RWPE1 (cell line): ENCODE results near the gene GPC3.
A peak's percentile ranks its signal among the peaks of the same experiment; 100 is the strongest.

ENCODE experiments used
- CTCF ChIA-PET: fragments of 350-600 bp; sonication (Branson Sonifier 250); formaldehyde crosslinking; extraction: SDS; loops from one replicate; lab custom pipeline; 2021; lab: Yijun Ruan, JAX
- POLR2A ChIA-PET: fragments of 400-600 bp; formaldehyde crosslinking; extraction: SDS; loops from one replicate; lab custom pipeline; 2020; ENCODE audit warnings: antibody characterized with exemption; ENCODE audit not compliant: low non-redundant PET; lab: Yijun Ruan, JAX
- DNase-seq: peaks from one replicate; pipeline ENCODE4 v3.0.0; 2012; ENCODE audit warnings: low spot score
- H3K27ac ChIP-seq: fragments of 450-650 bp; 2 replicates; pipeline ENCODE4 v1.5.1; 2017
- CTCF ChIP-seq: fragments of 450-650 bp; conservative IDR thresholded peaks from 2 replicates; pipeline ENCODE4 v1.5.1; 2017; ENCODE audit warnings: low read depth, mild to moderate bottlenecking

GPC3 gene

DNA sequence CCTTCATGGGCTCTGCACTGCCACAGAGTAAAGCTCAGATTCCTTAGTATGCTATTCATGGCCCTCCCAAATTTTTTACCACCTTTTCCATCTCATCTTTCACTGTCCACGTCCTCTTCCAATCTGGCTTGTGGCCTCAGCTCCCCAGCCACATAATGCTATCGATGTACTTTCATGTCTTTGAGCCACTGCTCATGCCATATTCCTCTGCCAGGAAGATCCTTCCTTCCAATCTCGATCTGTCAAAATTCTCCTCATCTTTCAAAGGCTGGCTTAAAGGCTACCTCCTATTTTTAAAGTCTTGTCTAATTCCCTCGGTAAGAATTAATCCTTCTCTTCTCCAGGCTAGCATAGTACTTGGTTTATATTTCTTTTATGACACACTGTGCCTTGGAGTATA, 336.8 kb downstream of the GPC3 start:
- DNase-seq: no peak
- no peak overlapping the region for H3K27ac ChIP-seq
- no peak for TF ChIP-seq CTCF
- CTCF ChIA-PET: no interaction called here
- POLR2A ChIA-PET: no interaction called here

- no peak overlapping the region for H3K27ac ChIP-seq
- no peak for DNase-seq
- no peak for TF ChIP-seq CTCF
- ChIA-PET POLR2A (no interaction called here), CTCF (no interaction called here)
Measured at GRCh38 chrX:133646719-133647116, 338.7 kb downstream of the GPC3 start.

DNA sequence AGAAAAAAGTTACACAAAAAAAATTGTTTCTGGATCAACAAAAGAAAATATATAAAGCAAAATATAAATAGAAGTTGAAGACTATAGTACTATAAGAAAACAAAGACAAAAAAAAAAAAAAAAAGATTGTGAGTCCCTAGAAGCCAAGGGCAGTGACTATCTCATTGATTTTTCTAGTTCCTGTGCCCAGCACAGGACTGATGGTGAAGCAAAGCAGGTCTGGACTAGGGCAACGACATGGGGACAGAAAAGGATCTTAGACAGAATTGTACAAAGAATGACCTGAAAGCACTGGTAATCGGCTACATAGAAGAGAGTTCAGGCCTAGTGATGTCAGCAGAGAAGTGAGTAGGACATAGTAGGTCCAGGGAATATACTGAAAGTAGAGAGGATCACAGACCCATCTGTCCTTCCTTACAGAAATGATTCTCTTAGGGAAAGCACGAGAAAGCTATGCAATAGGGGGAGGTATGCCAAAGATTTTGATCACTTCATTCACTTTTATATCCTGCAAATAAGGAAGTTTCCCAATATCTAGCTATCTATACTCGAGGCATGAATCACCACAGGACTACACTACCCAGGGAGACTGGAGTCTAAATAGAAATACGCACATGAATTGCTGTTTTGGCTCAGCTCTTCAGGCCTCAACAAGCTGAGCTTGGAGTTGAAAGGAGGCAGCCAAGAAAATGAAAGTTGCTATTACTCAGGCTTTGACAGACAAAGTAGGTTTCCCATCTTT, 339.2 kb downstream of the GPC3 start:
- DNase-seq: peak; percentile 30
- TF ChIP-seq CTCF: no peak
- no peak overlapping the region for H3K27ac ChIP-seq
- ChIA-PET POLR2A (no interaction called here), CTCF (no interaction called here)

- TF ChIP-seq CTCF: no peak
Measured at GRCh38 chrX:133645256-133645655, 340.1 kb downstream of the GPC3 start.

GRCh38 chrX:133640161-133641015, 345.0 kb downstream of the GPC3 start:
- no peak overlapping the region for H3K27ac ChIP-seq
- POLR2A ChIA-PET: no interaction called here
- CTCF ChIA-PET: interaction anchor here (0.6 kb wide), 1 partner anchor 194 kb away, joined by 4 read pairs; no protein-coding TSS in a partner anchor
- no peak for TF ChIP-seq CTCF
- no peak for DNase-seq

More at GRCh38 chrX:133645256-133645655, 340.1 kb downstream of the GPC3 start:
- ChIA-PET POLR2A (no interaction called here), CTCF (no interaction called here)
- no peak overlapping the region for H3K27ac ChIP-seq
- no peak for DNase-seq

- DNase-seq: no peak
- H3K27ac ChIP-seq: no peak overlapping the region
- ChIA-PET CTCF (interaction anchor here (0.6 to 0.7 kb wide), 2 partner anchors 194 to 266 kb away, joined by 3 to 4 read pairs; no protein-coding TSS in a partner anchor), POLR2A (no interaction called here)
- TF ChIP-seq CTCF: no peak
Measured at GRCh38 chrX:133639726-133640125, 345.7 kb downstream of the GPC3 start.
